ENCODE results near the gene DEAF1. TPM values are rescaled to one million over a fixed set of nuclear protein-coding genes. Genes with fewer than 3 reads are reported as not detected.

Gene DEAF1
- total and polyA plus RNA-seq, 2 of the 13 experiments (the other 11 are each of a cell fraction or from before 2014, with no cell fraction given) = 22.3 to 29.6 TPM

- TF ChIP-seq, protein P1, sequence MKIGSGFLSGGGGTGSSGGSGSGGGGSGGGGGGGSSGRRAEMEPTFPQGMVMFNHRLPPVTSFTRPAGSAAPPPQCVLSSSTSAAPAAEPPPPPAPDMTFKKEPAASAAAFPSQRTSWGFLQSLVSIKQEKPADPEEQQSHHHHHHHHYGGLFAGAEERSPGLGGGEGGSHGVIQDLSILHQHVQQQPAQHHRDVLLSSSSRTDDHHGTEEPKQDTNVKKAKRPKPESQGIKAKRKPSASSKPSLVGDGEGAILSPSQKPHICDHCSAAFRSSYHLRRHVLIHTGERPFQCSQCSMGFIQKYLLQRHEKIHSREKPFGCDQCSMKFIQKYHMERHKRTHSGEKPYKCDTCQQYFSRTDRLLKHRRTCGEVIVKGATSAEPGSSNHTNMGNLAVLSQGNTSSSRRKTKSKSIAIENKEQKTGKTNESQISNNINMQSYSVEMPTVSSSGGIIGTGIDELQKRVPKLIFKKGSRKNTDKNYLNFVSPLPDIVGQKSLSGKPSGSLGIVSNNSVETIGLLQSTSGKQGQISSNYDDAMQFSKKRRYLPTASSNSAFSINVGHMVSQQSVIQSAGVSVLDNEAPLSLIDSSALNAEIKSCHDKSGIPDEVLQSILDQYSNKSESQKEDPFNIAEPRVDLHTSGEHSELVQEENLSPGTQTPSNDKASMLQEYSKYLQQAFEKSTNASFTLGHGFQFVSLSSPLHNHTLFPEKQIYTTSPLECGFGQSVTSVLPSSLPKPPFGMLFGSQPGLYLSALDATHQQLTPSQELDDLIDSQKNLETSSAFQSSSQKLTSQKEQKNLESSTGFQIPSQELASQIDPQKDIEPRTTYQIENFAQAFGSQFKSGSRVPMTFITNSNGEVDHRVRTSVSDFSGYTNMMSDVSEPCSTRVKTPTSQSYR (CRISPR knock-in tag; IDR thresholded peaks at IDR 0.05; ENCODE audit: borderline replicate concordance) = peak; percentile 63; the same call in 1 of the 2 replicates
- no peak for TF ChIP-seq NR3C1 (CRISPR knock-in tag; IDR thresholded peaks at IDR 0.05)
- TF ChIP-seq MYPOP (CRISPR knock-in tag; IDR thresholded peaks at IDR 0.05) = peak; percentile 80; the same call in 1 of the 2 replicates
- TF ChIP-seq ZNF605 (CRISPR knock-in tag; IDR thresholded peaks at IDR 0.05) = peak; percentile 98
- TF ChIP-seq, protein P2, sequence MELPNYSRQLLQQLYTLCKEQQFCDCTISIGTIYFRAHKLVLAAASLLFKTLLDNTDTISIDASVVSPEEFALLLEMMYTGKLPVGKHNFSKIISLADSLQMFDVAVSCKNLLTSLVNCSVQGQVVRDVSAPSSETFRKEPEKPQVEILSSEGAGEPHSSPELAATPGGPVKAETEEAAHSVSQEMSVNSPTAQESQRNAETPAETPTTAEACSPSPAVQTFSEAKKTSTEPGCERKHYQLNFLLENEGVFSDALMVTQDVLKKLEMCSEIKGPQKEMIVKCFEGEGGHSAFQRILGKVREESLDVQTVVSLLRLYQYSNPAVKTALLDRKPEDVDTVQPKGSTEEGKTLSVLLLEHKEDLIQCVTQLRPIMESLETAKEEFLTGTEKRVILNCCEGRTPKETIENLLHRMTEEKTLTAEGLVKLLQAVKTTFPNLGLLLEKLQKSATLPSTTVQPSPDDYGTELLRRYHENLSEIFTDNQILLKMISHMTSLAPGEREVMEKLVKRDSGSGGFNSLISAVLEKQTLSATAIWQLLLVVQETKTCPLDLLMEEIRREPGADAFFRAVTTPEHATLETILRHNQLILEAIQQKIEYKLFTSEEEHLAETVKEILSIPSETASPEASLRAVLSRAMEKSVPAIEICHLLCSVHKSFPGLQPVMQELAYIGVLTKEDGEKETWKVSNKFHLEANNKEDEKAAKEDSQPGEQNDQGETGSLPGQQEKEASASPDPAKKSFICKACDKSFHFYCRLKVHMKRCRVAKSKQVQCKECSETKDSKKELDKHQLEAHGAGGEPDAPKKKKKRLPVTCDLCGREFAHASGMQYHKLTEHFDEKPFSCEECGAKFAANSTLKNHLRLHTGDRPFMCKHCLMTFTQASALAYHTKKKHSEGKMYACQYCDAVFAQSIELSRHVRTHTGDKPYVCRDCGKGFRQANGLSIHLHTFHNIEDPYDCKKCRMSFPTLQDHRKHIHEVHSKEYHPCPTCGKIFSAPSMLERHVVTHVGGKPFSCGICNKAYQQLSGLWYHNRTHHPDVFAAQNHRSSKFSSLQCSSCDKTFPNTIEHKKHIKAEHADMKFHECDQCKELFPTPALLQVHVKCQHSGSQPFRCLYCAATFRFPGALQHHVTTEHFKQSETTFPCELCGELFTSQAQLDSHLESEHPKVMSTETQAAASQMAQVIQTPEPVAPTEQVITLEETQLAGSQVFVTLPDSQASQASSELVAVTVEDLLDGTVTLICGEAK (IDR thresholded peaks at IDR 0.05) = no peak
- TF ChIP-seq, protein P2 (CRISPR knock-in tag; IDR thresholded peaks at IDR 0.05) = peak; percentile 86
- peak; percentile 94 for TF ChIP-seq NR2F6 (IDR thresholded peaks at IDR 0.05)
- TF ChIP-seq NR2F6 (CRISPR knock-in tag; IDR thresholded peaks at IDR 0.05) = peak; percentile 97
- no peak for TF ChIP-seq ARID2 (CRISPR knock-in tag; IDR thresholded peaks at IDR 0.05; ENCODE audit: borderline replicate concordance)
- TF ChIP-seq, protein P3, sequence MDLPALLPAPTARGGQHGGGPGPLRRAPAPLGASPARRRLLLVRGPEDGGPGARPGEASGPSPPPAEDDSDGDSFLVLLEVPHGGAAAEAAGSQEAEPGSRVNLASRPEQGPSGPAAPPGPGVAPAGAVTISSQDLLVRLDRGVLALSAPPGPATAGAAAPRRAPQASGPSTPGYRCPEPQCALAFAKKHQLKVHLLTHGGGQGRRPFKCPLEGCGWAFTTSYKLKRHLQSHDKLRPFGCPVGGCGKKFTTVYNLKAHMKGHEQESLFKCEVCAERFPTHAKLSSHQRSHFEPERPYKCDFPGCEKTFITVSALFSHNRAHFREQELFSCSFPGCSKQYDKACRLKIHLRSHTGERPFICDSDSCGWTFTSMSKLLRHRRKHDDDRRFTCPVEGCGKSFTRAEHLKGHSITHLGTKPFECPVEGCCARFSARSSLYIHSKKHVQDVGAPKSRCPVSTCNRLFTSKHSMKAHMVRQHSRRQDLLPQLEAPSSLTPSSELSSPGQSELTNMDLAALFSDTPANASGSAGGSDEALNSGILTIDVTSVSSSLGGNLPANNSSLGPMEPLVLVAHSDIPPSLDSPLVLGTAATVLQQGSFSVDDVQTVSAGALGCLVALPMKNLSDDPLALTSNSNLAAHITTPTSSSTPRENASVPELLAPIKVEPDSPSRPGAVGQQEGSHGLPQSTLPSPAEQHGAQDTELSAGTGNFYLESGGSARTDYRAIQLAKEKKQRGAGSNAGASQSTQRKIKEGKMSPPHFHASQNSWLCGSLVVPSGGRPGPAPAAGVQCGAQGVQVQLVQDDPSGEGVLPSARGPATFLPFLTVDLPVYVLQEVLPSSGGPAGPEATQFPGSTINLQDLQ (CRISPR knock-in tag; IDR thresholded peaks at IDR 0.05) = no peak
Observed at GRCh38 chr11:706957-707816, 12.2 kb upstream of the DEAF1 start (continued).
